ENCODE measurements around the gene PWWP2B.

The PWWP2B gene

DNA sequence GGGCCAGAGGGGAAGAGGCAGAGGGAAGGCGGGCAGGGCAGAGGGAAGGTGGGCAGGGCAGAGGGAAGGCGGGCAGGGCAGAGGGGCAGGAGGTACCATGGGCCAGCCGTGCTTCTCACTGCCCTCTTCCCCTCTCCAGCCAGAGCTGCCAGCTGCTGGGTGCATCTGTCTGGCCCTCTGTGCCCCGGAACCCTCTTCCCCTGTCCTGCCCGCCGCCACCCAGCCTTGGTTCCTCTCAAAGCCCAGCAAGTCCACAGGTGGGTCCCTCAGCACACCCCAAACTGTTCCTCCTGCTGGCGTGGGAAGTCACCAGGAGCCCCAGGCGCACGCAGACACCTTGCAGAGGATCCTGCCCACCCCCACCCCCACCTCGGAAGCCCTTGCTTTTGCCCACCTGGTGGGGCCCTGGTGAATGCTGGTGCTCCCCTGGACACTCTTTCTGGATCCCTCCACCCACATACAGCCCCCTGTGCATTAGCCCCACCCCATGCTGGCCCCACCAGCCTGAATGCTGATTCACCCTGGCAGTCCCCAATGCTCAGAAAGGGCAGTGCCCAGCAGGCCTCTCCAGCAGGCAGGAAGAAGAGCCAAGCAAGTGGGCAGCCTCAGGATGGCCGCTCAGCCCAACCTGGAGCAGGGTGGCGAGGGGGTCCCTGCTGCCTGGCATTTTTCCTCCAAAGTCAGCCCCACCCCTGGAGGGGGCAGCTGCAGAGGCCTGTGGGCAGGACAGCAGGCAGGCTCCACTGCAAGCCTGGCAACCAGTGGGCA, 1.9 kb upstream of the PWWP2B start:
- no peak for DNase-seq

- DNase-seq, result no peak
These were observed 1.1 kb upstream of the PWWP2B start for GRCh38 chr10:132395704-132396493.

DNA sequence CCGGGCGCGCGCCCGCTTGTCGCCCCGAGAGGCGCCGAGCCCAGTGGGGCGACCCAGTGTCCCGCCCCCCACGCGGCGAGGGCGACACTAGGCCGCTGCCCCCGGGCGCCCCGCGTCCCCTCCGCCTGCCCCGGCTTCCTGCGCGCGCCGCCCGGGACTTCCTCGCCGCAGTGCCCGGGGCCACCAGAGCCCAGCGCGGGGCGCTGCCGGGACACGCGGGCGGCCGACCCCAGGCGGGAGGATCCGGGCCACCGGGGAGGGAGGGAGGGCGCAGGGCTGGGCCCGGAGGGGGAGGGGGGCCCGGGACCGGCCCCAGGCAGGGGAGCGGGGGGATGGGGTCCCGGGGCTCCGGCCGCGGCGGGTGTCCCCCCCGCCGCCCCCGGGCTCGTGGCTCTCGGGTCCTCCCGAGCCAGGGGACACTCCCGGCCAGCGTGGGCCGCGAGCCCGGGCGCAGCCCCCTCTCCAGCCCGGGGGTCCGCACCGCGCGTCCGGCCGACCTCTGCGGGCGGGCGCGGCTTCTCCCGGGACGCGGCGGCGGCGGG, 435 bp upstream of the PWWP2B start:
- no peak for DNase-seq

- no peak for DNase-seq
These were observed 918 bp downstream of the PWWP2B start for GRCh38 chr10:132397671-132398565.

- DNase-seq, result no peak
These were observed 1.6 kb downstream of the PWWP2B start for GRCh38 chr10:132398566-132398991.

GRCh38 chr10:132399117-132400035, 2.4 kb downstream of the PWWP2B start:
- DNase-seq, result no peak

DNA sequence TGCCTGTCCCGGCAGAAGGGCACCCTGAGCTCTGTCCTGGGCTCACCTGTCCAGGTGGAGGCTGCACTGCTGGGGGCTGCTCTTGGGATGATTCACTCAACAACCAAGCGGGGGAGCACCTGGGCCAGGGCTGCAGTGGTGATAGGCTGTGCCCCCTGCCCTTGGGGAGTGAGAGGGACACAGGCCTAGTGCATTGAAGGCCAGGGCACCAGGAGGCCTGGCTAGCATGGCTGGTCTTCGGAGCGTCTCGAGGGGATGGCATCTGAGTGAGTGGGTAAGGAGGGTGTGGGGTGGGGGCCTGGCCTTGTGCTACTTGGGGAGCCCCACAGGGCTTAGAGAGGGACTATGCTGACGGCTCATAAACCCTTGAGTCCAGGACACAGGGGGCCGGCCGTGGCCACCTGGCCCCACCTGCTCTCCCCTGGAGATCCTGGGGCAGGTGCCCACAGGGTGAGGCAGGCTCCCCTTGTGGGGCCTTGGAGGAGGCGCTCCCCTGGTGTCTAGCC, 3.1 kb downstream of the PWWP2B start:
- no peak for DNase-seq

DNA sequence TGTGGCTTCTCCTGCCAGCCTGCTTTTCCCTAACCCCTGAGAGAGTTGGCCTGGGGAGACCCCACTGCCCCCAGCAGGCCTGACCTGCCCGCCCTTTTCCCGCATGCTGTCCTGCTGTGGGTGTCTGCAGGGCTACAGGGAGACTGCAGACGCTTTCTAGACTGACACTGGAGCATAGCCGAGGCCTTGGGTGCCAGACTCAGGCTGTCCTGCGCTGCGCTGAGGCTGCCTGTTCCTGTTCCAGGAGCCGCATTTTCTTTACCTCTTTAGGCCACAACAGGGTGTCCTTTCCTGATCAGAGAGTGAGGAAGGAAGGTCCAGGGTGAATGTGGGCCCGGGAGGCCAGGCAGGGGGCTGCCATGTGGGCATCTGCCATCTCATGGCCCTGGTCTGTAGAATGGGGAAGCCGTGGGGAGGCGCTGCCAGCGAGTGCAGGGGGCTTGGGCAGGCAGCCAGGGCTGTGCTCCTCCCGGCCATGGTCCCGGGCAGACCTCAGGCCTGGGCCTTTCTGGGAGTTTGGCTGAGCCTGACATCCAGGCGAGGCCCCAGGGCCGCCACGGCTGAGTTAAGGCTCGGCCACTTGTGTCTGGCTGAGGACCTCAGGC, 3.6 kb downstream of the PWWP2B start:
- DNase-seq, result no peak

DNA sequence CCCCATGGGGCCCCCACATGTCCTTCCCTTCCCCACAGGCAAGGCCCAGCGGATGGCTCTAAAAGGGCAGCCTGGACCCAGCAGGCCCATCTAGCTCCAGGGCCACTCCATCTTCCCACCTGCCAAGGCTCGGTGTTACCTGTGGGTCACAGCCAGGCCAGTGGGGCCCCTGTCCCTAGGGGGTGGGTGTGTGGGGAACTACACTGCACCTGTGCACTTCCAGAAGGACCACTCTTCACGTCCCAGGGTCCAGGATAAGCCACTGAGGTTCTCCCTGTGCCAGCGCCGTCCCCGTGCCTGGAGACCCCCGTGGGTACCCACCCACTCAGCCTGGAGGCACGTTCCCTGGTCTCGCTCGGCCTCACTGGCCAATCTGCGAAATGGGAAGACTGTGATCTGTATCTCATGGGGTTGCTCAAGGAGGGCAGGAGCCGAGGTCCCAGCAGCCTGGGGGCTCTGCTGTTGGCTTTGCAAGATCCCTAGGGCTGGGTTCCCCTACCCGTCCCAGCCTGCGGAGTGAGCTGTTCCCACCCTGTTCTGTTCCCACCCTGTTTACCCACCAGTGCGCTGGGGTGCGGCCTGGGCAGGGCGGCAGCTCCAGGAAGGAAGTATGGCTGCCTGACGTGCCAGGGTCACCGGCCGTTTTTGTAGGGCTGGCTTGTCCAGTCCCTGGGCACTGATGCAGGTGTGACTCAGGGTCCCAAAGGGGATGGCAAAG, 4.6 kb downstream of the PWWP2B start:
- no peak for DNase-seq

GRCh38 chr10:132402781-132403241, 5.8 kb downstream of the PWWP2B start:
- no peak for DNase-seq

DNA sequence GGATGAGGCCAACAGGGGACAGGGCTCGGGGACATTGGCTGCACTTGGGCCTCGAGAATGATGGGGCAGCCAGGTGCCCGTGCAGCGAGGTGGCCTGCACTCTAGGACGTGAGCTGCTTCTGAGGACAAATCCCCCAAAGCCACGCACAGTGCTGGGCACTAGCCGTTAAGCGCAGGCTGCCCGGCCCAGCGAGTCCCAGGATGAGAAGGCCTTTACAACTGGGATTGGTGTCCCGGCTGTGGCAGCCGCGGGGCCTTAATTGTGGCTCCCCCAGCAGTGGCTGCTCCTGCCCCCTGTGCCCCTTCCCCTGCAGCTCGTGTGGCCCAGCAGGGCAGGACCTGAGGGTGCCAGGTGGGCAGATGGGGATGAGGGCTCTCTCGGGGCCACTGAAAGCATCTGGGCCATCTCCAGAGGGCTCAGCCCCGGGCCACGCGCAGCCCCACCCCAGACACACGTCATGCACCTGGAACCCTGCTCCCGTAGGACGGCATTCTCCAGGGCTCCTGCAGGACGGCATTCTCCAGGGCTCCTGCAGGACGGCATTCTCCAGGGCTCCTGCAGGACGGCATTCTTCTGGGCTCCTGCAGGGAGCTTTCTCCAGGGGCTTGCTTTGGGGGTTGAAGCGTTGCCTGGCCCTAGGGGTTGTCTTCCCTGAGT, 6.6 kb downstream of the PWWP2B start:
- no peak for DNase-seq

DNA sequence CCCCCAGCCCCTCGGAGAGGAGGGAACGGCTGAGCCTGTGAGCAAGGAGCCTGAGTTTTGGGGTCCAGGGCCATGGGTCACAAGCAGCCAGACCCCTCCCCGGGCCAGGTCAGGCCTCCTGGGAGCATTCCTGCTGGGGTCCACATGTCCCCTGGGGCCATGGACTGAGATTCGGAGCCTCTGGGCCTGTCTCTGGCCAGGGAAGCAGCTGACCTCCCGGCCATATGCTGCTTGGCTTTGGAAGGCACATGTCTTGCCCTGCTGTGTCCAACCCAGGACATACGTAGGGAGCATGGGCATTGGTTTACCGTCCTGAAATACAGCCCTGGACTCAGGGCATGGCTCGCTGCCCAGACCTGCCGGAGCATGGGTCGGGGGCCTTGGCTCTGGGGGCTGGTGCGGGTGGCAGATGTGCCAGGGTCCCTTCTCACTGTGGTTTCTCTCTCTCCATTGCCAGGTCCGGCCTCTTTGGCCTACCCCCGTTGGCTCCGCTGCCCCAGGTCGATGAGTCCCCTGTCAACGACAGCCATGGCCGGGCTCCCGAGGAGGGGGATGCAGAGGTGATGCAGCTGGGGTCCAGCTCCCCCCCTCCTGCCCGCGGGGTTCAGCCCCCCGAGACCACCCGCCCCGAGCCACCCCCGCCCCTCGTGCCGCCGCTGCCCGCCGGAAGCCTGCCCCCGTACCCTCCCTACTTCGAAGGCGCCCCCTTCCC, 7.3 kb downstream of the PWWP2B start:
- DNase-seq, result no peak

DNA sequence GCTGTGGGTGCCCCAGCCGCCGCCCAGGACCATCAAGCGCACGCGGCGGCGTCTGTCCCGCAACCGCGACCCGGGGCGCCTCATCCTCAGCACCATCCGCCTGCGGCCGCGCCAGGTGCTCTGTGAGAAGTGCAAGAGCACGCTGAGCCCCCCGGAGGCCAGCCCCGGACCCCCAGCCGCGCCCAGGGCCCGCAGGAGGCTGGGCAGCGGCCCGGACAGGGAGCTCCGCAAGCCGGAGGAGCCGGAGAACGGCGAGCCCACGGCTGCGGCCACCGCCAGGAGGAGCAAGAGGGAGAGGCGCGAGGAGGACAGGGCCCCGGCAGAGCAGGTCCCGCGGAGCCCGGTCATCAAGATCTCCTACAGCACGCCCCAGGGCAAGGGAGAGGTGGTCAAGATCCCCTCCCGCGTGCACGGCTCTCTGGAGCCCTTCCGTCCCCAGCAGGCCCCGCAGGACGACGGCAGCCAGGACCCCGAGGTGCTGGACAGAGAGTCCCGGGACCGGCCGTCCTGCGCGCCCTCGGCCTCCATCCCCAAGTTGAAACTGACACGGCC, 8.0 kb downstream of the PWWP2B start:
- DNase-seq, result no peak

GRCh38 chr10:132405463-132405991, 8.5 kb downstream of the PWWP2B start:
- DNase-seq, result no peak

- DNase-seq, result no peak
These were observed 9.2 kb downstream of the PWWP2B start for GRCh38 chr10:132406181-132406580.

GRCh38 chr10:132406750-132407149, 9.8 kb downstream of the PWWP2B start:
- no peak for DNase-seq

DNA sequence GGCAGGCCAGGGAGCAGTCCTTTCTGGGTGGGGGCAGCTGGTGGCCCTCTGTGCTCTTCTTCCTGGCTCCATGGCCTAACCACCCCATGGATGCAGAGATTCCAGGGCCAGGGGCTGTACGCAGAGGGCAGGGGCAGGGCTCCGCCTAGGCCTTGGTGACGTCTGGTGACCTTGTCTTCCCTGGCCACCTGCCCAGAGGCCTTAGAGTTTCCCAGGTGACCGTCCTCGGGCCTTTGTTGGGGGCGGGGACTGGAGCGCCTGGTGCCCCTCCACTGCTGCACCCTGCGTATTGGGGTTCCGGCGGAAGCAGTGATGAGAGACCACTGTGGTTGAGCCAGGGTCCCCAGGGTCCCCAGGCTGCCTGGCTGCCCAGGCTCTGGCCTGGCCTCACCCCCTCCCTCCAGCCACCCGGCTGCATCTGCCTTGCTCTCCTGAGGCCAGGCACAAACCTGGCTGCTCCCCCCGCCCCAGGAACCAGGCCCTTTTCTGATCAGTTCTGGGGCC, 10.3 kb downstream of the PWWP2B start:
- DNase-seq, result peak; percentile 18

GRCh38 chr10:132407846-132408278, 10.9 kb downstream of the PWWP2B start:
- DNase-seq, result peak; percentile 40

Measured in NCI-H2029 (cell line).